HCT116 (cell line): ENCODE measurements around the gene IL1RAPL1. TPM values are rescaled to one million over a fixed set of nuclear protein-coding genes. Genes with fewer than 3 reads are reported as not detected.

Experiments
- ATAC-seq: fragments of 200-7000 bp; cut with Tn5 transposase; 2 replicates; pipeline ENCODE4 v1.9.1; 2020; ENCODE audit warnings: mild to moderate bottlenecking, moderate library complexity
- BruUV-seq: library from RNA; stranded (reverse); fragments of 400-500 nt; replicated peaks from 2 replicates; lab custom pipeline; 2021; lab: Mats Ljungman, UMichigan
- CTCF ChIA-PET: fragments of 300-600 bp; sonication (Branson Sonifier 250); formaldehyde crosslinking; loops from one replicate; lab custom pipeline; 2021; ENCODE audit warnings: antibody characterized with exemption; lab: Charles Lee
- POLR2A ChIA-PET: fragments of 300-600, 350-600 bp; sonication (Branson Sonifier 250); formaldehyde crosslinking; loops from one replicate; lab custom pipeline; 2021; ENCODE audit warnings: antibody characterized with exemption; lab: Charles Lee
- RAD21 ChIA-PET, 2 experiments: fragments of 300-600 bp; sonication (Branson Sonifier 250); formaldehyde crosslinking; loops; one replicate each; lab custom pipeline; 2023; ENCODE audit warnings: low total read pairs in 2 of 2; ENCODE audit not compliant: uncharacterized antibody in 2 of 2, unreplicated experiment in 2 of 2, low non-redundant PET in 1 of 2; lab: Charles Lee
- DNase-seq: peaks from one replicate; pipeline ENCODE4 v3.0.0-alpha.2; 2010; ENCODE audit warnings: low read depth, low spot score
- H2AFZ ChIP-seq: fragments of 200-600 bp; shearing (Covaris generic), sonication (generic); 2 replicates; pipeline ENCODE4 v1.6.1; 2017; ENCODE audit warnings: low read depth, mixed run types, mixed read lengths, antibody characterized with exemption, low read length; ENCODE audit not compliant: poor library complexity, severe bottlenecking
- H3K27ac ChIP-seq: 2 replicates; pipeline ENCODE4 v1.5.1; 2012; ENCODE audit warnings: low read depth, low read length
- H3K27me3 ChIP-seq: fragments of 200-600 bp; sonication (generic); 2 replicates; pipeline ENCODE4 v1.6.1; 2016; ENCODE audit warnings: mixed run types, low read length, mixed read lengths; ENCODE audit not compliant: insufficient read depth
- H3K36me3 ChIP-seq, 2 experiments: fragments of 200-500 bp in 1 of 2; fragments of 200-600 bp in 1 of 2; sonication (Bioruptor generic) in 1 of 2; sonication (generic) in 1 of 2; 2 replicates each; pipeline versions ENCODE4 v1.5.1 to v1.6.1; 2014 to 2016; ENCODE audit warnings: low read length in 2 of 2, inconsistent platforms in 1 of 2, mixed read lengths in 1 of 2, mixed run types in 1 of 2; ENCODE audit not compliant: insufficient read depth in 2 of 2, control insufficient read depth in 1 of 2
- H3K4me1 ChIP-seq, 2 experiments: fragments of 200-600 bp in 1 of 2; sonication (generic) in 1 of 2; 2 replicates each; pipeline versions ENCODE4 v1.5.1 to v1.6.1; 2012 to 2017; ENCODE audit warnings: low read length in 2 of 2, inconsistent platforms in 1 of 2, mild to moderate bottlenecking in 1 of 2, mixed read lengths in 1 of 2, mixed run types in 1 of 2, moderate library complexity in 1 of 2; ENCODE audit not compliant: insufficient read depth in 2 of 2, control insufficient read depth in 1 of 2
- H3K4me2 ChIP-seq: fragments of 200-600 bp; sonication (generic); 2 replicates; pipeline ENCODE4 v1.6.1; 2017; ENCODE audit warnings: mixed run types, low read length, mixed read lengths
- H3K4me3 ChIP-seq, 2 experiments: fragments of 200-600 bp in 1 of 2; sonication (generic) in 1 of 2; replicated peaks in 1 of 2; 2 replicates each; pipeline ENCODE4 v1.5.1; 2011 to 2016; ENCODE audit warnings: low read length in 2 of 2, control low read depth in 1 of 2, low read depth in 1 of 2, mild to moderate bottlenecking in 1 of 2, mixed read lengths in 1 of 2, mixed run types in 1 of 2
- H3K79me2 ChIP-seq: fragments of 200-600 bp; sonication (generic); 2 replicates; pipeline ENCODE4 v1.6.1; 2017; ENCODE audit warnings: mild to moderate bottlenecking, mixed run types, low read length, moderate library complexity, mixed read lengths; ENCODE audit not compliant: insufficient read depth
- H3K9ac ChIP-seq: fragments of 200-600 bp; sonication (generic); 2 replicates; pipeline ENCODE4 v1.6.1; 2016; ENCODE audit warnings: low read length, mixed read lengths
- H3K9me2 ChIP-seq: fragments of 200-600 bp; sonication (generic), shearing (Covaris generic); 2 replicates; pipeline ENCODE4 v1.6.1; 2017; ENCODE audit warnings: mixed run types, mild to moderate bottlenecking, moderate library complexity; ENCODE audit not compliant: insufficient read depth
- H3K9me3 ChIP-seq, 2 experiments: fragments of 200-500 bp in 1 of 2; fragments of 200-600 bp in 1 of 2; sonication (Bioruptor generic) in 1 of 2; sonication (generic) in 1 of 2; 2 replicates each; pipeline ENCODE4 v1.6.1; 2014 to 2017; ENCODE audit warnings: low read length in 2 of 2, mixed read lengths in 2 of 2, inconsistent platforms in 1 of 2, low read depth in 1 of 2, mild to moderate bottlenecking in 1 of 2, mixed run types in 1 of 2, moderate library complexity in 1 of 2; ENCODE audit not compliant: control insufficient read depth in 1 of 2, insufficient read depth in 1 of 2
- H4K20me1 ChIP-seq: fragments of 200-600 bp; sonication (generic), shearing (Covaris generic); 2 replicates; pipeline ENCODE4 v1.6.1; 2017; ENCODE audit warnings: mixed run types, mild to moderate bottlenecking, moderate library complexity; ENCODE audit not compliant: insufficient read depth
- CEBPB ChIP-seq: IDR thresholded peaks from 2 replicates; pipeline ENCODE4 v1.6.1; 2012; ENCODE audit warnings: low read depth
- EZH2 ChIP-seq: fragments of 200-600 bp; sonication (generic); IDR thresholded peaks from 2 replicates; pipeline ENCODE4 v1.6.1; 2017; ENCODE audit warnings: antibody characterized with exemption, mixed run types
- EZH2phosphoT487 ChIP-seq: fragments of 200-600 bp; IDR thresholded peaks from 2 replicates; pipeline ENCODE4 v1.6.1; 2018; ENCODE audit warnings: antibody characterized with exemption, borderline replicate concordance
- MAX ChIP-seq: IDR thresholded peaks from 2 replicates; pipeline ENCODE4 v1.6.1; 2012
- POLR2A ChIP-seq: IDR thresholded peaks from 2 replicates; pipeline ENCODE4 v1.7.0; 2011; ENCODE audit warnings: borderline replicate concordance; ENCODE audit not compliant: insufficient read depth, insufficient read length; ENCODE audit errors: extremely low read depth
- POLR2AphosphoS5 ChIP-seq: IDR thresholded peaks from 2 replicates; pipeline ENCODE4 v1.6.1; 2011; ENCODE audit warnings: mild to moderate bottlenecking, low read depth, low read length, moderate library complexity
- SRF ChIP-seq: IDR thresholded peaks from 2 replicates; pipeline ENCODE4 v1.6.1; 2012; ENCODE audit warnings: low read depth
- TCF7L2 ChIP-seq: IDR thresholded peaks from 2 replicates; pipeline ENCODE4 v1.7.0; 2011; ENCODE audit warnings: borderline replicate concordance, inconsistent platforms; ENCODE audit not compliant: insufficient read depth, insufficient read length; ENCODE audit errors: extremely low read depth
- YY1 ChIP-seq: IDR thresholded peaks from 2 replicates; pipeline ENCODE4 v1.6.1; 2011; ENCODE audit warnings: low read length, low read depth, moderate library complexity, mild to moderate bottlenecking; ENCODE audit not compliant: insufficient replicate concordance; ENCODE audit errors: extremely low read depth
- ZFX ChIP-seq: fragments of 450-650 bp; IDR thresholded peaks from 2 replicates; pipeline ENCODE4 v1.6.1; 2017
- ZNF274 ChIP-seq: fragments of 200-500 bp; sonication (Bioruptor generic); IDR thresholded peaks from 2 replicates; pipeline ENCODE4 v1.6.1; 2014; ENCODE audit warnings: mild to moderate bottlenecking, low read depth, low read length, inconsistent platforms
- intact Hi-C: fragments of 100-400 bp; cut with micrococcal nuclease; formaldehyde crosslinking; loops from 2 replicates; pipeline ENCODE4 v1.10.0; 2022
- total RNA-seq: library from RNA; stranded (reverse); gene quantifications from one replicate; pipeline ENCODE4 v1.2.1, GENCODE V29; 2021; ENCODE audit not compliant: unreplicated experiment
- TF ChIP-seq, protein P1 (sequence below): IDR thresholded peaks from 2 replicates; pipeline ENCODE4 v1.6.1; 2012
- TF ChIP-seq, protein P2 (sequence below): IDR thresholded peaks from 2 replicates; pipeline ENCODE4 v1.6.1; 2011; ENCODE audit warnings: mild to moderate bottlenecking, low read length, moderate library complexity; ENCODE audit not compliant: insufficient replicate concordance; ENCODE audit errors: extremely low read depth
- TF ChIP-seq, protein P3 (sequence below), 3 experiments: fragments of 200-600 bp in 1 of 3; sonication (generic) in 1 of 3; IDR thresholded peaks in 2 of 3; conservative IDR thresholded peaks in 1 of 3; 2 replicates each; pipeline ENCODE4 v1.5.1; 2012 to 2017; ENCODE audit warnings: low read depth in 2 of 3, low read length in 2 of 3, antibody characterized with exemption in 1 of 3, borderline replicate concordance in 1 of 3, control low read depth in 1 of 3, mild to moderate bottlenecking in 1 of 3, mixed read lengths in 1 of 3, mixed run types in 1 of 3, moderate library complexity in 1 of 3; ENCODE audit not compliant: insufficient read depth in 1 of 3

Gene IL1RAPL1
- total RNA-seq, 1 experiment from 2014 or later: 2.8 TPM

DNA sequence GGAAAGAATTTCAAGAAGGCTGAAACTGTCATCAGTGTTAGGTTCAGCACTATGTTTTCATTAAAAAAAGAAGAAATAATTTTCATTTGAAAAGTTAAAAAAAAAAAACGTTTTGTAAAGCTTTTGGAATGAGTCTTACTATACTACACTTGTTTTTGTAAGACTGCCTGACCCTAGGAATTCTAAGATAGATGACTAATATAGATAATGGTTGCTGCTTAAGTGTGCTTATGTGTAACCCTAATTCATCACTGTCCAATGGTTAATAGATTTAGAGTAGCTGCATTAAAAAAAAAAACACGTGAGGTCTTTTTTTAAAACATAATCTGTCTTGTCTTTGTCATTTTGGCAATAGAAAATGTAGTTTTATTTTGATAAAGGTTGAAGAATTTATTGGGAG lies 323.2 kb downstream of the IL1RAPL1 start:
- Histone ChIP-seq H3K9me3 (no peaks in the 10 kb centered on the region), H3K79me2 (no peaks in the 10 kb centered on the region), H3K4me2 (no peak overlapping the region), H3K36me3 (no peaks in the 10 kb centered on the region), H4K20me1 (no peaks in the 10 kb centered on the region), H3K9ac (no peak overlapping the region), H2AFZ (no peak overlapping the region), H3K4me1 (no peaks in the 10 kb centered on the region; a peak in 1 of 4 replicates), H3K27me3 (no peaks in the 10 kb centered on the region), H3K4me3 (no peak overlapping the region), H3K27ac (no peak overlapping the region), H3K9me2 (no peaks in the 10 kb centered on the region)
- no peak for ATAC-seq
- BruUV-seq: no TSS peak
- CTCF ChIA-PET: no interaction called here
- no peak for DNase-seq
- TF ChIP-seq, protein P1, sequence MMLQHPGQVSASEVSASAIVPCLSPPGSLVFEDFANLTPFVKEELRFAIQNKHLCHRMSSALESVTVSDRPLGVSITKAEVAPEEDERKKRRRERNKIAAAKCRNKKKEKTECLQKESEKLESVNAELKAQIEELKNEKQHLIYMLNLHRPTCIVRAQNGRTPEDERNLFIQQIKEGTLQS: no peak
- TF ChIP-seq EZH2: no peak
- TF ChIP-seq CEBPB: no peak
- no peak for TF ChIP-seq POLR2A
- TF ChIP-seq, protein P2, sequence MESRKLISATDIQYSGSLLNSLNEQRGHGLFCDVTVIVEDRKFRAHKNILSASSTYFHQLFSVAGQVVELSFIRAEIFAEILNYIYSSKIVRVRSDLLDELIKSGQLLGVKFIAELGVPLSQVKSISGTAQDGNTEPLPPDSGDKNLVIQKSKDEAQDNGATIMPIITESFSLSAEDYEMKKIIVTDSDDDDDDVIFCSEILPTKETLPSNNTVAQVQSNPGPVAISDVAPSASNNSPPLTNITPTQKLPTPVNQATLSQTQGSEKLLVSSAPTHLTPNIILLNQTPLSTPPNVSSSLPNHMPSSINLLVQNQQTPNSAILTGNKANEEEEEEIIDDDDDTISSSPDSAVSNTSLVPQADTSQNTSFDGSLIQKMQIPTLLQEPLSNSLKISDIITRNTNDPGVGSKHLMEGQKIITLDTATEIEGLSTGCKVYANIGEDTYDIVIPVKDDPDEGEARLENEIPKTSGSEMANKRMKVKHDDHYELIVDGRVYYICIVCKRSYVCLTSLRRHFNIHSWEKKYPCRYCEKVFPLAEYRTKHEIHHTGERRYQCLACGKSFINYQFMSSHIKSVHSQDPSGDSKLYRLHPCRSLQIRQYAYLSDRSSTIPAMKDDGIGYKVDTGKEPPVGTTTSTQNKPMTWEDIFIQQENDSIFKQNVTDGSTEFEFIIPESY: no peak
- no peak for TF ChIP-seq SRF
- TF ChIP-seq, protein P3, sequence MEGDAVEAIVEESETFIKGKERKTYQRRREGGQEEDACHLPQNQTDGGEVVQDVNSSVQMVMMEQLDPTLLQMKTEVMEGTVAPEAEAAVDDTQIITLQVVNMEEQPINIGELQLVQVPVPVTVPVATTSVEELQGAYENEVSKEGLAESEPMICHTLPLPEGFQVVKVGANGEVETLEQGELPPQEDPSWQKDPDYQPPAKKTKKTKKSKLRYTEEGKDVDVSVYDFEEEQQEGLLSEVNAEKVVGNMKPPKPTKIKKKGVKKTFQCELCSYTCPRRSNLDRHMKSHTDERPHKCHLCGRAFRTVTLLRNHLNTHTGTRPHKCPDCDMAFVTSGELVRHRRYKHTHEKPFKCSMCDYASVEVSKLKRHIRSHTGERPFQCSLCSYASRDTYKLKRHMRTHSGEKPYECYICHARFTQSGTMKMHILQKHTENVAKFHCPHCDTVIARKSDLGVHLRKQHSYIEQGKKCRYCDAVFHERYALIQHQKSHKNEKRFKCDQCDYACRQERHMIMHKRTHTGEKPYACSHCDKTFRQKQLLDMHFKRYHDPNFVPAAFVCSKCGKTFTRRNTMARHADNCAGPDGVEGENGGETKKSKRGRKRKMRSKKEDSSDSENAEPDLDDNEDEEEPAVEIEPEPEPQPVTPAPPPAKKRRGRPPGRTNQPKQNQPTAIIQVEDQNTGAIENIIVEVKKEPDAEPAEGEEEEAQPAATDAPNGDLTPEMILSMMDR (IDR thresholded peaks at IDR 0.05 in 2 of 3, conservative IDR thresholded peaks at IDR 0.05 in 1 of 3; ENCODE audit: borderline replicate concordance in 1 of 3, insufficient read depth in 1 of 3, low read depth in 2 of 3, low read length in 2 of 3): no peak
- TF ChIP-seq EZH2phosphoT487: no peak
- TF ChIP-seq YY1: no peak
- TF ChIP-seq POLR2AphosphoS5: no peak
- TF ChIP-seq TCF7L2: no peak
- TF ChIP-seq MAX: no peak
- no peak for TF ChIP-seq ZNF274
- no peak for TF ChIP-seq ZFX
- RAD21 ChIA-PET: no interaction called here
- intact Hi-C loops: no loop called here
- POLR2A ChIA-PET: no interaction called here
